ENCODE data around the gene ATP1B1. TPM values are rescaled to one million over a fixed set of nuclear protein-coding genes. Genes with fewer than 3 reads are reported as not detected.

The ATP1B1 gene
- total RNA-seq, 1 donor from 2014 or later: 6.0 TPM

DNA sequence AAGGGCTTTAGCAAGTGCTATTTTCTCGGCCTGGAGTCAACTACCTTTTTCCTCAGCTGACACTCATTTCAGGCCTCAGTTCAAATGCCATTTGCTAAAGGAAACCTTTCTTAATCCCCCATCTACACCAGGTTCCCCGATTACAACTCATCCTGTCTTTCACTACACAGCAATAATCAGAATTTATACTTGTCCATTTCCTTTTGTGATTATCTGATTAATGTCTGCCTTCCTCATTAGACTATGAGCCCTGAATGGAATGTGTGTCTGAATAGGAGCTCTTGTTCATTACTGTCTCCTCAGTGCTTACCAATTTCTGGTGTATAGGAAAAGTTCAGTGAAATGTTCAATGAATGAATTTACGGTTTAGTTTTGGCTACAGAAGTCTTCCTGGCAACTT, 36.9 kb downstream of the ATP1B1 start:
- Mint-ChIP-seq H3K27me3 (ENCODE audit: unreplicated experiment) (no peaks in the 10 kb centered on the region), H3K27ac (ENCODE audit: unreplicated experiment) (no peak overlapping the region), H3K9me3 (ENCODE audit: unreplicated experiment) (no peaks in the 10 kb centered on the region), H3K4me3 (ENCODE audit: unreplicated experiment) (no peak overlapping the region), H3K4me1 (ENCODE audit: unreplicated experiment) (peaks cover 4% of the 10 kb centered on the region), H3K36me3 (ENCODE audit: low read depth, unreplicated experiment) (no peaks in the 10 kb centered on the region)
- DNase-seq (ENCODE audit: low spot score): no peak
- TF ChIP-seq, protein P1, sequence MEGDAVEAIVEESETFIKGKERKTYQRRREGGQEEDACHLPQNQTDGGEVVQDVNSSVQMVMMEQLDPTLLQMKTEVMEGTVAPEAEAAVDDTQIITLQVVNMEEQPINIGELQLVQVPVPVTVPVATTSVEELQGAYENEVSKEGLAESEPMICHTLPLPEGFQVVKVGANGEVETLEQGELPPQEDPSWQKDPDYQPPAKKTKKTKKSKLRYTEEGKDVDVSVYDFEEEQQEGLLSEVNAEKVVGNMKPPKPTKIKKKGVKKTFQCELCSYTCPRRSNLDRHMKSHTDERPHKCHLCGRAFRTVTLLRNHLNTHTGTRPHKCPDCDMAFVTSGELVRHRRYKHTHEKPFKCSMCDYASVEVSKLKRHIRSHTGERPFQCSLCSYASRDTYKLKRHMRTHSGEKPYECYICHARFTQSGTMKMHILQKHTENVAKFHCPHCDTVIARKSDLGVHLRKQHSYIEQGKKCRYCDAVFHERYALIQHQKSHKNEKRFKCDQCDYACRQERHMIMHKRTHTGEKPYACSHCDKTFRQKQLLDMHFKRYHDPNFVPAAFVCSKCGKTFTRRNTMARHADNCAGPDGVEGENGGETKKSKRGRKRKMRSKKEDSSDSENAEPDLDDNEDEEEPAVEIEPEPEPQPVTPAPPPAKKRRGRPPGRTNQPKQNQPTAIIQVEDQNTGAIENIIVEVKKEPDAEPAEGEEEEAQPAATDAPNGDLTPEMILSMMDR (IDR thresholded peaks at IDR 0.05; ENCODE audit: unreplicated experiment): no peak

DNA sequence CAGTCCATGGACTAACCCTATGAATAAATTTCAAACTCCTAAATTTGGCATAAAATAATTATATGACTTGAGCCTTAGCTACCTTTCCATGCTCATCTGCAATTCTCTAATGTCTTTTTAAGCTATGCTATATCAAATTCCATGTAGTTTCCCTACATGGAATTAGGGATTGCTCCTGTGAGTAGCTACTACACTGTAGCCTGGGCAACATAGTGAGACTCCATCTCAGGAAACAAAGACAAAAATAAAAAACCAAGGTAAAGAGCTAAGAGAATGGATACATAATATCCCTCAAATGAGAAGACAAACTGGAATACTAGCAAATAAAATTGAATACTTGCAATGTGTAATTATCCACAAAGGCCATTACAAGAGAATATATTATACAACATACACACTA, 37.5 kb downstream of the ATP1B1 start:
- no peaks in the 10 kb centered on the region for H3K9me3 Mint-ChIP-seq (ENCODE audit: unreplicated experiment)
- no peak overlapping the region for H3K27ac Mint-ChIP-seq (ENCODE audit: unreplicated experiment)
- DNase-seq (ENCODE audit: low spot score): no peak
- TF ChIP-seq, protein P1 (IDR thresholded peaks at IDR 0.05; ENCODE audit: unreplicated experiment): no peak
- H3K4me3 Mint-ChIP-seq (ENCODE audit: unreplicated experiment): no peak overlapping the region
- peaks cover 5% of the 10 kb centered on the region for H3K4me1 Mint-ChIP-seq (ENCODE audit: unreplicated experiment)
- no peaks in the 10 kb centered on the region for H3K36me3 Mint-ChIP-seq (ENCODE audit: low read depth, unreplicated experiment)
- H3K27me3 Mint-ChIP-seq (ENCODE audit: unreplicated experiment): no peaks in the 10 kb centered on the region

GRCh38 chr1:169144941-169145626, 38.6 kb downstream of the ATP1B1 start:
- Mint-ChIP-seq H3K9me3 (ENCODE audit: unreplicated experiment) (no peaks in the 10 kb centered on the region), H3K4me3 (ENCODE audit: unreplicated experiment) (no peak overlapping the region), H3K27me3 (ENCODE audit: unreplicated experiment) (peaks cover 2% of the 10 kb centered on the region), H3K27ac (ENCODE audit: unreplicated experiment) (no peak overlapping the region), H3K36me3 (ENCODE audit: low read depth, unreplicated experiment) (no peaks in the 10 kb centered on the region), H3K4me1 (ENCODE audit: unreplicated experiment) (peaks cover 5% of the 10 kb centered on the region)
- TF ChIP-seq, protein P1 (IDR thresholded peaks at IDR 0.05; ENCODE audit: unreplicated experiment): no peak
- DNase-seq (ENCODE audit: low spot score): no peak

DNA sequence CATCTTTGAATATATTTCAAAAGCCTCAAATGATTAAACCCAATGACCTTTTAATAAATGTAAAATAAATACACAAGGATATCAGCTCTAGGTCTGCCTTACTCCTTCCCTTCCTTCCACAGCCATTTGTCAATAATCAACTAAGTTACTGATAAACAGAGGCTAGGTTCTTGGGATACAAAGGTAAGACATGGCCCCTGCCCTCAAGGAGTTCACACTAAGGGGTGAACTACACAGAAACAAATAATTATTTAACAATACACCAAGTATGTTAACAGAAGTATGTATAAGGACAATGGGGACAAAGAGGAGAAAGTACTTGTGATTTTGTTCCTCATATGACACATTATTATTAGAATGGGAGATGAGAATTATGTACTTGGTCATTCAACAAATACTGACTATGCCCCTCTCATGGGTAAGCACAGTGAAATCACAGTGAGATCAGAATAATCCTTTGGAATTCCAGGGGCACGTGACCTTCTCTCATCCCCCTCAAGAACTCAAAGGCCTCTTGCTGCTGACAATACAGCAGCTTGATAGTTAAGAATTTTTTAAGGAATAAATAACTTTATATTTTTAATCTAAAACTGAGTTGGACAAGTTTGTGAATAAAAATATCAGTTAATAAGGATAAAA, 40.2 kb downstream of the ATP1B1 start:
- Mint-ChIP-seq H3K9me3 (ENCODE audit: unreplicated experiment) (no peaks in the 10 kb centered on the region), H3K27ac (ENCODE audit: unreplicated experiment) (no peak overlapping the region), H3K4me1 (ENCODE audit: unreplicated experiment) (peaks cover 5% of the 10 kb centered on the region), H3K36me3 (ENCODE audit: low read depth, unreplicated experiment) (no peaks in the 10 kb centered on the region), H3K27me3 (ENCODE audit: unreplicated experiment) (peaks cover 2% of the 10 kb centered on the region), H3K4me3 (ENCODE audit: unreplicated experiment) (no peak overlapping the region)
- DNase-seq (ENCODE audit: low spot score): no peak
- TF ChIP-seq, protein P1 (IDR thresholded peaks at IDR 0.05; ENCODE audit: unreplicated experiment): no peak

All from endothelial cell (in vitro differentiated cells).